HEK293T (cell line): Measurements from ENCODE around the gene TMEM121B.

ENCODE experiments used
- ARNT ChIP-seq: fragments of 450-650 bp; IDR thresholded peaks from 2 replicates; pipeline ENCODE4 v1.6.1; 2017; ENCODE audit warnings: mild to moderate bottlenecking
- ELF4 ChIP-seq: fragments of 450-650 bp; IDR thresholded peaks from 2 replicates; pipeline ENCODE4 v1.6.1; 2017; ENCODE audit warnings: antibody characterized with exemption
- FOXM1 ChIP-seq: fragments of 450-650 bp; IDR thresholded peaks from 2 replicates; pipeline ENCODE4 v1.6.1; 2017; ENCODE audit warnings: mild to moderate bottlenecking, borderline replicate concordance
- LEF1 ChIP-seq: fragments of 450-650 bp; IDR thresholded peaks from 2 replicates; pipeline ENCODE4 v1.6.1; 2017; ENCODE audit warnings: mild to moderate bottlenecking, borderline replicate concordance

- TF ChIP-seq ELF4 (no peak), ARNT (no peak), FOXM1 (no peak), LEF1 (no peak)
Measured at GRCh38 chr22:17140022-17140421, 18.9 kb upstream of the TMEM121B start.
